Measurements from ENCODE around the gene BRD9. TPM values are rescaled to one million over a fixed set of nuclear protein-coding genes. Genes with fewer than 3 reads are reported as not detected.
"Not testable (repeated sequence)": the region's sequence is repeated elsewhere in the genome, so short reads cannot be mapped to it uniquely, and the experiment has no call there.

Gene BRD9
- total RNA-seq, 2 donors from 2014 or later: 15.0 to 16.1 TPM

- Histone ChIP-seq H3K4me1 (peaks cover 0 to 13% of the 10 kb centered on the region in 2 donors), H3K27ac (no peak overlapping the region), H3K27me3 (no peaks in the 10 kb centered on the region), H3K36me3 (peaks cover 73% of the 10 kb centered on the region), H3K4me3 (no peak overlapping the region), H3K9me3 (no peaks in the 10 kb centered on the region)
- TF ChIP-seq CTCF (IDR thresholded peaks at IDR 0.05): no peak
- no peak for DNase-seq (ENCODE audit: low spot score)
Measured at GRCh38 chr5:880816-881550, 11.6 kb downstream of the BRD9 start.

GRCh38 chr5:878677-879076, 13.9 kb downstream of the BRD9 start:
- H3K36me3 ChIP-seq: peaks cover 72% of the 10 kb centered on the region
- H3K9me3 ChIP-seq, H3K27ac ChIP-seq: not testable (repeated sequence)

GRCh38 chr5:878125-878524, 14.5 kb downstream of the BRD9 start:
- Histone ChIP-seq H3K4me1 (no peaks in the 10 kb centered on the region), H3K27me3 (no peaks in the 10 kb centered on the region), H3K9me3 (no peaks in the 10 kb centered on the region), H3K4me3 (no peak overlapping the region), H3K36me3 (peaks cover 67% of the 10 kb centered on the region), H3K27ac (no peak overlapping the region)
- no peak for TF ChIP-seq CTCF (IDR thresholded peaks at IDR 0.05)
- no peak for DNase-seq (ENCODE audit: low spot score)

More at GRCh38 chr5:878677-879076, 13.9 kb downstream of the BRD9 start:
- not testable (repeated sequence) for H3K4me3 ChIP-seq; DNase-seq (ENCODE audit: low spot score); H3K4me1 ChIP-seq; H3K27me3 ChIP-seq

- Histone ChIP-seq H3K36me3 (peaks cover 65% of the 10 kb centered on the region), H3K9me3 (no peaks in the 10 kb centered on the region), H3K27ac (no peak overlapping the region), H3K4me3 (no peak overlapping the region), H3K27me3 (no peaks in the 10 kb centered on the region), H3K4me1 (no peaks in the 10 kb centered on the region)
- no peak for DNase-seq (ENCODE audit: low spot score)
- no peak for TF ChIP-seq CTCF (IDR thresholded peaks at IDR 0.05)
Measured at GRCh38 chr5:876398-877365, 15.9 kb downstream of the BRD9 start.

- Histone ChIP-seq H3K27ac (no peak overlapping the region), H3K27me3 (no peaks in the 10 kb centered on the region), H3K9me3 (no peaks in the 10 kb centered on the region), H3K36me3 (peaks cover 65% of the 10 kb centered on the region), H3K4me1 (no peaks in the 10 kb centered on the region), H3K4me3 (no peak overlapping the region)
- no peak for TF ChIP-seq CTCF (IDR thresholded peaks at IDR 0.05)
- DNase-seq (ENCODE audit: low spot score): no peak
Measured at GRCh38 chr5:875931-876330, 16.7 kb downstream of the BRD9 start.

GRCh38 chr5:873328-873727, 19.3 kb downstream of the BRD9 start:
- DNase-seq (ENCODE audit: low spot score): no peak
- H3K4me3 ChIP-seq: no peak overlapping the region
- TF ChIP-seq CTCF (IDR thresholded peaks at IDR 0.05): no peak
- H3K9me3 ChIP-seq: no peaks in the 10 kb centered on the region
- peaks cover 86% of the 10 kb centered on the region for H3K36me3 ChIP-seq
- no peaks in the 10 kb centered on the region for H3K4me1 ChIP-seq
- no peaks in the 10 kb centered on the region for H3K27me3 ChIP-seq
- no peak overlapping the region for H3K27ac ChIP-seq

All from right atrium auricular region (tissue), 2 donors.